NT2/D1 (cell line): Measurements from ENCODE around the gene SFSWAP.

Source experiments
- YY1 ChIP-seq: IDR thresholded peaks from 2 replicates; pipeline ENCODE4 v1.6.1; 2011; ENCODE audit not compliant: insufficient read length, insufficient read depth
- ZNF274 ChIP-seq: IDR thresholded peaks from 2 replicates; pipeline ENCODE4 v1.6.1; 2011; ENCODE audit warnings: mild to moderate bottlenecking, low read depth, low read length

GRCh38 chr12:131698286-131698685 lies 12.6 kb upstream of the SFSWAP start:
- TF ChIP-seq YY1 (no peak), ZNF274 (no peak)
